H9 (cell line): ENCODE results near the gene RNU5B-1. TPM values are rescaled to one million over a fixed set of nuclear protein-coding genes. Genes with fewer than 3 reads are reported as not detected.

ENCODE experiments used
- DNase-seq: peaks from one replicate; pipeline ENCODE4 v3.0.0-alpha.2; 2017
- H2AFZ ChIP-seq: one replicate; pipeline ENCODE4 v1.6.1; 2013; ENCODE audit warnings: mild to moderate bottlenecking, low read length, control low read depth, moderate library complexity
- H2AK5ac ChIP-seq: 2 replicates; pipeline ENCODE4 v1.6.1; 2013; ENCODE audit warnings: low read length, control low read depth, mixed read lengths; ENCODE audit not compliant: insufficient read length
- H2BK120ac ChIP-seq: one replicate; pipeline ENCODE4 v1.6.1; 2013; ENCODE audit warnings: low read depth, mild to moderate bottlenecking, low read length, control low read depth, inconsistent platforms; ENCODE audit not compliant: poor library complexity, severe bottlenecking
- H2BK12ac ChIP-seq: 2 replicates; pipeline ENCODE4 v1.6.1; 2013; ENCODE audit warnings: low read length, control low read depth, mixed read lengths, low read depth; ENCODE audit not compliant: insufficient read length
- H2BK15ac ChIP-seq: 2 replicates; pipeline ENCODE4 v1.6.1; 2013; ENCODE audit warnings: low read depth, low read length, control low read depth
- H2BK20ac ChIP-seq: one replicate; pipeline ENCODE4 v1.6.1; 2013; ENCODE audit warnings: low read depth, mild to moderate bottlenecking, low read length, control low read depth, inconsistent platforms; ENCODE audit not compliant: poor library complexity, severe bottlenecking
- H2BK5ac ChIP-seq: 2 replicates; pipeline ENCODE4 v1.6.1; 2013; ENCODE audit warnings: low read length, control low read depth, mixed read lengths; ENCODE audit not compliant: insufficient read length
- H3K14ac ChIP-seq: 2 replicates; pipeline ENCODE4 v1.6.1; 2013; ENCODE audit warnings: low read length, control low read depth; ENCODE audit not compliant: insufficient read depth
- H3K18ac ChIP-seq: 2 replicates; pipeline ENCODE4 v1.6.1; 2013; ENCODE audit warnings: low read depth, mild to moderate bottlenecking, mixed read lengths, low read length, control low read depth; ENCODE audit not compliant: insufficient read length
- H3K23ac ChIP-seq: 2 replicates; pipeline ENCODE4 v1.6.1; 2013; ENCODE audit warnings: low read length, control low read depth, mixed read lengths, low read depth; ENCODE audit not compliant: insufficient read length
- H3K23me2 ChIP-seq: 2 replicates; pipeline ENCODE4 v1.6.1; 2013; ENCODE audit warnings: low read depth, mild to moderate bottlenecking, mixed read lengths, low read length, control low read depth; ENCODE audit not compliant: insufficient read length, poor library complexity, severe bottlenecking
- H3K27ac ChIP-seq: 2 replicates; pipeline ENCODE4 v1.5.1; 2013; ENCODE audit warnings: low read length, control low read depth, mixed read lengths, low read depth; ENCODE audit not compliant: insufficient read length
- H3K27me3 ChIP-seq: 2 replicates; pipeline ENCODE4 v1.6.1; 2013; ENCODE audit warnings: low read length, control low read depth, inconsistent platforms; ENCODE audit not compliant: insufficient read depth
- H3K4ac ChIP-seq: 2 replicates; pipeline ENCODE4 v1.6.1; 2013; ENCODE audit warnings: low read depth, mild to moderate bottlenecking, control low read depth, inconsistent platforms, low read length, moderate library complexity
- H3K4me1 ChIP-seq: 2 replicates; pipeline ENCODE4 v1.6.1; 2013; ENCODE audit warnings: low read length, control low read depth, inconsistent platforms; ENCODE audit not compliant: insufficient read depth
- H3K4me2 ChIP-seq: 2 replicates; pipeline ENCODE4 v1.6.1; 2013; ENCODE audit warnings: low read length, control low read depth, mixed read lengths; ENCODE audit not compliant: insufficient read length, insufficient read depth
- H3K56ac ChIP-seq: 2 replicates; pipeline ENCODE4 v1.6.1; 2013; ENCODE audit warnings: low read depth, mild to moderate bottlenecking, mixed read lengths, low read length, control low read depth; ENCODE audit not compliant: insufficient read length
- H3K79me1 ChIP-seq: 2 replicates; pipeline ENCODE4 v1.6.1; 2013; ENCODE audit warnings: low read depth, mild to moderate bottlenecking, moderate library complexity, low read length, control low read depth, inconsistent platforms; ENCODE audit not compliant: insufficient read depth, poor library complexity, severe bottlenecking
- H3K79me2 ChIP-seq: 2 replicates; pipeline ENCODE4 v1.6.1; 2013; ENCODE audit warnings: low read length, control low read depth, inconsistent platforms; ENCODE audit not compliant: insufficient read depth
- H3K9ac ChIP-seq: 2 replicates; pipeline ENCODE4 v1.6.1; 2013; ENCODE audit warnings: low read length, control low read depth, mixed read lengths; ENCODE audit not compliant: insufficient read length; ENCODE audit errors: extremely low read depth
- H3K9me3 ChIP-seq: one replicate; pipeline ENCODE4 v1.6.1; 2013; ENCODE audit warnings: low read depth, low read length, inconsistent platforms; ENCODE audit not compliant: control insufficient read depth
- H3T11ph ChIP-seq: one replicate; pipeline ENCODE4 v1.6.1; 2013; ENCODE audit warnings: mild to moderate bottlenecking, low read length, control low read depth, inconsistent platforms
- H4K20me1 ChIP-seq: one replicate; pipeline ENCODE4 v1.6.1; 2013; ENCODE audit not compliant: control insufficient read depth, insufficient read length, insufficient read depth
- H4K5ac ChIP-seq: 2 replicates; pipeline ENCODE4 v1.6.1; 2013; ENCODE audit warnings: low read depth, mild to moderate bottlenecking, mixed read lengths, low read length, control low read depth; ENCODE audit not compliant: insufficient read length
- H4K8ac ChIP-seq: replicated peaks from 2 replicates; pipeline ENCODE4 v1.6.1; 2013; ENCODE audit warnings: low read length, control low read depth, mixed read lengths, low read depth; ENCODE audit not compliant: insufficient read length
- H4K91ac ChIP-seq: 2 replicates; pipeline ENCODE4 v1.6.1; 2013; ENCODE audit warnings: low read depth, mild to moderate bottlenecking, moderate library complexity, mixed read lengths, low read length, control low read depth; ENCODE audit not compliant: insufficient read length
- H3K27ac Mint-ChIP-seq, 3 experiments: 2 replicates in 2 of 3; 3 replicates in 1 of 3; pipeline ENCODE4 v1.8.0; 2020 to 2021; ENCODE audit warnings: mixed read lengths in 3 of 3, mild to moderate bottlenecking in 1 of 3, moderate library complexity in 1 of 3
- H3K27me3 Mint-ChIP-seq: 2 replicates; pipeline ENCODE4 v1.8.0; 2021; ENCODE audit warnings: low read depth, mild to moderate bottlenecking, moderate library complexity, mixed read lengths
- H3K36me3 Mint-ChIP-seq, 3 experiments: 2 replicates in 2 of 3; 3 replicates in 1 of 3; pipeline ENCODE4 v1.8.0; 2020 to 2021; ENCODE audit warnings: low read depth in 3 of 3, mixed read lengths in 3 of 3; ENCODE audit not compliant: insufficient read depth in 1 of 3
- H3K4me1 Mint-ChIP-seq, 2 experiments: 2 replicates each; pipeline ENCODE4 v1.8.0; 2020; ENCODE audit warnings: mixed read lengths in 2 of 2
- H3K4me3 Mint-ChIP-seq, 2 experiments: 2 replicates in 1 of 2; 3 replicates in 1 of 2; pipeline ENCODE4 v1.8.0; 2020 to 2021; ENCODE audit warnings: mild to moderate bottlenecking in 2 of 2, mixed read lengths in 2 of 2, moderate library complexity in 1 of 2
- H3K9me3 Mint-ChIP-seq, 2 experiments: 2 replicates in 1 of 2; 3 replicates in 1 of 2; pipeline ENCODE4 v1.8.0; 2020; ENCODE audit warnings: mild to moderate bottlenecking in 2 of 2, mixed read lengths in 2 of 2, moderate library complexity in 1 of 2
- WGBS: extraction: QIAGEN DNeasy Blood & Tissue Kit; methylation state at CpG from one replicate; pipeline ENCODE4 v1.1.7; 2013; ENCODE audit warnings: missing lambda C conversion rate, low lambda C conversion rate, mixed read lengths; ENCODE audit not compliant: insufficient read length; ENCODE audit errors: extremely low coverage; 5-methylcytosine and 5-hydroxymethylcytosine counted together
- total RNA-seq: library from RNA; stranded (reverse); gene quantifications from 2 replicates; pipeline ENCODE4 v1.2.1, GENCODE V29; 2021
- TF ChIP-seq, protein P1 (sequence below): fragments of 200-600 bp; sonication (generic); conservative IDR thresholded peaks from 3 replicates; pipeline ENCODE4 v1.8.0; 2021; ENCODE audit warnings: antibody characterized with exemption, mild to moderate bottlenecking

Gene RNU5B-1
- total RNA-seq, 1 experiment from 2014 or later: not detected

DNA sequence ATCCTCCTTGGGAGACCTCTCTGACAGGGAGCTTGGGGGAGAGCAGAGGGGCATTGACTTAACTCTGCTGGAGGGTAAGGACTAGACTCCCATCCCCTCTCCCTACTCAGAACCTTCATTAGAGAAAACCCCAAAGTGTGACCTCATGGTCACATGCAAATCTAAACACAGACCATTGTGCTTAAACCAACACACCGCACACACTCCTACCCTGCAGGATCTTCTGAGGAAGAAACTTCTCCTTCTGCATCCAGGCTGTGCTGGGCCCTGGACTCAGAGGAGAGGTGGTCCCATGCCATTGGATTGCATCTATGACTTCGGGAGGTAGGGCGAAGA lies 17.0 kb upstream of the RNU5B-1 start:
- no peak overlapping the region for H2BK15ac ChIP-seq
- no peaks in the 10 kb centered on the region for H4K20me1 ChIP-seq
- H3K27ac ChIP-seq: no peak overlapping the region
- H3T11ph ChIP-seq: no peak overlapping the region
- TF ChIP-seq, protein P1, sequence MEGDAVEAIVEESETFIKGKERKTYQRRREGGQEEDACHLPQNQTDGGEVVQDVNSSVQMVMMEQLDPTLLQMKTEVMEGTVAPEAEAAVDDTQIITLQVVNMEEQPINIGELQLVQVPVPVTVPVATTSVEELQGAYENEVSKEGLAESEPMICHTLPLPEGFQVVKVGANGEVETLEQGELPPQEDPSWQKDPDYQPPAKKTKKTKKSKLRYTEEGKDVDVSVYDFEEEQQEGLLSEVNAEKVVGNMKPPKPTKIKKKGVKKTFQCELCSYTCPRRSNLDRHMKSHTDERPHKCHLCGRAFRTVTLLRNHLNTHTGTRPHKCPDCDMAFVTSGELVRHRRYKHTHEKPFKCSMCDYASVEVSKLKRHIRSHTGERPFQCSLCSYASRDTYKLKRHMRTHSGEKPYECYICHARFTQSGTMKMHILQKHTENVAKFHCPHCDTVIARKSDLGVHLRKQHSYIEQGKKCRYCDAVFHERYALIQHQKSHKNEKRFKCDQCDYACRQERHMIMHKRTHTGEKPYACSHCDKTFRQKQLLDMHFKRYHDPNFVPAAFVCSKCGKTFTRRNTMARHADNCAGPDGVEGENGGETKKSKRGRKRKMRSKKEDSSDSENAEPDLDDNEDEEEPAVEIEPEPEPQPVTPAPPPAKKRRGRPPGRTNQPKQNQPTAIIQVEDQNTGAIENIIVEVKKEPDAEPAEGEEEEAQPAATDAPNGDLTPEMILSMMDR: no peak
- no peak overlapping the region for H2BK5ac ChIP-seq
- no peak overlapping the region for H3K4me2 ChIP-seq
- no peak overlapping the region for H3K14ac ChIP-seq
- Mint-ChIP-seq H3K27ac (no peak overlapping the region), H3K4me3 (peak overlapping the region in 1 of 2 experiments; percentile 84; a peak in 4 of 5 replicates), H3K9me3 (no peaks in the 10 kb centered on the region), H3K27me3 (peaks cover 14% of the 10 kb centered on the region), H3K4me1 (peaks cover 15 to 17% of the 10 kb centered on the region in 2 experiments), H3K36me3 (no peaks in the 10 kb centered on the region; a peak in 1 of 7 replicates)
- no peak overlapping the region for H4K8ac ChIP-seq
- no peaks in the 10 kb centered on the region for H3K9me3 ChIP-seq
- no peak overlapping the region for H3K4ac ChIP-seq
- H3K79me1 ChIP-seq: no peaks in the 10 kb centered on the region
- H3K23me2 ChIP-seq: peaks cover 11% of the 10 kb centered on the region
- no peak for DNase-seq
- H3K23ac ChIP-seq: no peak overlapping the region
- H2AK5ac ChIP-seq: no peak overlapping the region
- H4K5ac ChIP-seq: no peak overlapping the region
- no peak overlapping the region for H4K91ac ChIP-seq
- no peak overlapping the region for H2BK12ac ChIP-seq
- peaks cover 2% of the 10 kb centered on the region; the same call in 1 of the 2 replicates for H3K4me1 ChIP-seq
- H2BK120ac ChIP-seq: no peak overlapping the region
- 0 out of 2 replicates have a peak, but pooled peaks cover 2% of the 10 kb centered on the region for H3K27me3 ChIP-seq
- no peaks in the 10 kb centered on the region for H3K79me2 ChIP-seq
- no CpG with 5 or more reads among the region's 3 CpGs for WGBS
- no peak overlapping the region for H3K9ac ChIP-seq
- H2BK20ac ChIP-seq: no peak overlapping the region
- no peak overlapping the region for H3K56ac ChIP-seq
- H2AFZ ChIP-seq: no peak overlapping the region
- no peak overlapping the region for H3K18ac ChIP-seq
